Right lobe of liver (tissue), 4 donors: ENCODE measurements around the gene RPL28.

Experiments used
- POLR2A ChIP-seq: fragments of 450-650 bp; IDR thresholded peaks from one replicate; pipeline ENCODE4 v1.6.1; 2017; ENCODE audit warnings: antibody characterized with exemption, mild to moderate bottlenecking
- TF ChIP-seq, protein P1 (sequence below), 4 donors: fragments of 200-600 bp in 3 of 4; fragments of 450-650 bp in 1 of 4; IDR thresholded peaks; one replicate each; pipeline versions ENCODE4 v1.5.1 to v1.8.0; 2016 to 2022; ENCODE audit warnings: antibody characterized with exemption in 4 of 4, mild to moderate bottlenecking in 2 of 4
- donor health status: DM: no; HTN: no; CAD: no.
- donor health status: DM: no; HTN: no; CAD: no.
- donor health status: DM: no; HTN: yes; CAD: no.

DNA sequence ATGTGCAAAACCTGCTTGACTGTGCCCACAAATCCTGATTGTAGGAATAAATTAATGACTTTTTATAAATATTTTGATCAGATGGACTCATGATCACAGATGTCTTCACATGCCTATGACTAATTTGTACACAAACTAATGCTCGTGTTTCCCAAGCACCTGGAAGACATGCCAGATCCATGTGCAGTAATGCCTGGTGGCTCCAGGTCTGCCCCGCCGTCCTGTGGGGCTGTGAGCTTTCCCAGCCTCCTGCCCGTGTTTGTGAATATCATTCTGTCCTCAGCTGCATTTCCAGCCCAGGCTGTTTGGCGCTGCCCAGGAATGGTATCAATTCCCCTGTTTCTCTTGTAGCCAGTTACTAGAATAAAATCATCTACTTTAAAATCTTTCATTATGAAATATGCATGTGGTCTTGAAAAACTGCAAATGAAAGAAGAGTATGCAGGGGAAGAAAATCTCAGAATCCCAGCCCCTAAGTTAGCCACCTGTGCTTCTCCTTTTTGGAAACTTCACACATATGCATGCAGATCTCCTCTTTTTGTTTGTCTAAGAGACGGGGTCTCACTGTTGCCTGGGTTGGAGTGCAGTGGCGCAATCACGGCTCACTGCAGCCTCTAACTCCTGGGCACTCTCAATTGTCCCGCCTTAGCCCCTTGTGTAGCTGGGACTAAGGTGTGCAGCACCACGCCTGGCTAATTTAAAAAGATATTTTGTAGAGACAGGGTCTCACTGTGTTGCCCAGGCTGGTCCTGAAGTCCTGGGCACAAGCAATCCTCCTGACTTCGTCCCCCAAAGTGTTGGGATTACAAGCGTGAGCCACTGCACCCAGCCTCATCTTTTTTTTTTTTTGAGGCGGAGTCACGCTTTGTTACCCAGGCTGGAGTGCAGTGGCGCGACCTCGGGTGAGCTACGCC, 6.2 kb downstream of the RPL28 start:
- TF ChIP-seq, protein P1, sequence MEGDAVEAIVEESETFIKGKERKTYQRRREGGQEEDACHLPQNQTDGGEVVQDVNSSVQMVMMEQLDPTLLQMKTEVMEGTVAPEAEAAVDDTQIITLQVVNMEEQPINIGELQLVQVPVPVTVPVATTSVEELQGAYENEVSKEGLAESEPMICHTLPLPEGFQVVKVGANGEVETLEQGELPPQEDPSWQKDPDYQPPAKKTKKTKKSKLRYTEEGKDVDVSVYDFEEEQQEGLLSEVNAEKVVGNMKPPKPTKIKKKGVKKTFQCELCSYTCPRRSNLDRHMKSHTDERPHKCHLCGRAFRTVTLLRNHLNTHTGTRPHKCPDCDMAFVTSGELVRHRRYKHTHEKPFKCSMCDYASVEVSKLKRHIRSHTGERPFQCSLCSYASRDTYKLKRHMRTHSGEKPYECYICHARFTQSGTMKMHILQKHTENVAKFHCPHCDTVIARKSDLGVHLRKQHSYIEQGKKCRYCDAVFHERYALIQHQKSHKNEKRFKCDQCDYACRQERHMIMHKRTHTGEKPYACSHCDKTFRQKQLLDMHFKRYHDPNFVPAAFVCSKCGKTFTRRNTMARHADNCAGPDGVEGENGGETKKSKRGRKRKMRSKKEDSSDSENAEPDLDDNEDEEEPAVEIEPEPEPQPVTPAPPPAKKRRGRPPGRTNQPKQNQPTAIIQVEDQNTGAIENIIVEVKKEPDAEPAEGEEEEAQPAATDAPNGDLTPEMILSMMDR (IDR thresholded peaks at IDR 0.05), result no peak
- no peak for TF ChIP-seq POLR2A
